HEK293T (cell line): ENCODE measurements around the gene DLK1.

Experiments
- ARNT ChIP-seq: fragments of 450-650 bp; IDR thresholded peaks from 2 replicates; pipeline ENCODE4 v1.6.1; 2017; ENCODE audit warnings: mild to moderate bottlenecking
- BHLHE40 ChIP-seq: fragments of 450-650 bp; IDR thresholded peaks from 2 replicates; pipeline ENCODE4 v1.6.1; 2016; ENCODE audit warnings: mild to moderate bottlenecking, moderate library complexity, borderline replicate concordance
- ELF4 ChIP-seq: fragments of 450-650 bp; IDR thresholded peaks from 2 replicates; pipeline ENCODE4 v1.6.1; 2017; ENCODE audit warnings: antibody characterized with exemption
- NFRKB ChIP-seq: fragments of 450-650 bp; IDR thresholded peaks from 2 replicates; pipeline ENCODE4 v1.6.1; 2016; ENCODE audit warnings: mild to moderate bottlenecking, moderate library complexity
- SUZ12 ChIP-seq: fragments of 450-650 bp; IDR thresholded peaks from 2 replicates; pipeline ENCODE4 v1.6.1; 2016; ENCODE audit warnings: mild to moderate bottlenecking

DNA sequence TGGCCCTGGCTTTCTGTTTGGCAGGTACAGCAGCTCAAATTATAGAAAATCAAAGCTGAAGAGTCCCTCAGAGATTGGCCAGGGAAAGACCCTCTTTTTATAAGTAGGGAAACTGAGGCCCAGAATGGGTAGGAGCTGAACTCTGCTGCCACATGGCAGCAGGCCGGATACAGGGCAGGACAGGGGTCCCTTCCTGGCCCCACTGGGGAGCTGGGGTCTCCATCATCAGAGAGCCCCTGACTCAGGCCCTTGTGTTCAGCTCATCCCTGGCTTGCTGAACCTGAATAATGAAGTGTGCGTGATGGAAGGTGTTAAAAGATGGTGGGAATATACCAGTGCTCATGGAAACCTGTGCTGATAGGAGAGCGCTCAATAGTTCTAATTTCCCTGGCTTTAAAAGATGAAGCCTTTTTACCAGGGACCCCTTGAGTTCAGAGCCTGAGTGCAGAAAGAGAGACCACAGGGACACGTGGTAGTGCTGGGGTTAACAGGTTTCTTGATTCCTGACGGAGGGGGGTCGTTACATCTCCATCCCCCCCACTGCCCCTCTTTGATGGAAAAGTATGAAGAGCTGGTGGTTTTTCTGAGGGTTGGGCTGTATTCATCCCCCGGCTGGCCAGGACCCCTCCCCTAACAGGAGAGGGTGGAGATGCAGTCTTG is 4.4 kb downstream of the DLK1 start:
- no peak for TF ChIP-seq ARNT
- TF ChIP-seq BHLHE40: no peak
- TF ChIP-seq ELF4: no peak
- TF ChIP-seq SUZ12: no peak
- TF ChIP-seq NFRKB: no peak
